GM18517 (cell line): Measurements from ENCODE around the gene PUDP.
"Not testable (repeated sequence)": the region's sequence is repeated elsewhere in the genome, so short reads cannot be mapped to it uniquely, and the experiment has no call there.

Experiments used
- ATAC-seq: cut with Tn5 transposase; IDR thresholded peaks from one replicate; pipeline ENCODE4 v1.9.1; 2021; ENCODE audit warnings: mild to moderate bottlenecking, moderate library complexity; ENCODE audit not compliant: unreplicated experiment

PUDP gene

GRCh38 chrX:7147978-7148854 lies at the start of gene PUDP:
PUDP (minus strand) TSS chrX:7148153; CDS start chrX:7148113, 40 bp downstream.
- ATAC-seq = peak; percentile 69

GRCh38 chrX:7194606-7195005 lies 46.7 kb upstream of the PUDP start:
- no peak for ATAC-seq

- ATAC-seq = no peak
Measured at GRCh38 chrX:7192871-7193270, 44.9 kb upstream of the PUDP start.

GRCh38 chrX:7191681-7192110 lies 43.7 kb upstream of the PUDP start:
- no peak for ATAC-seq

GRCh38 chrX:7190157-7190556 lies 42.2 kb upstream of the PUDP start:
- ATAC-seq = no peak

- no peak for ATAC-seq
Measured at GRCh38 chrX:7188672-7189071, 40.7 kb upstream of the PUDP start.

- no peak for ATAC-seq
Measured at GRCh38 chrX:7184816-7185215, 36.9 kb upstream of the PUDP start.

GRCh38 chrX:7179446-7179845 lies 31.5 kb upstream of the PUDP start:
- ATAC-seq = no peak

GRCh38 chrX:7178859-7179258 lies 30.9 kb upstream of the PUDP start:
- not testable (repeated sequence) for ATAC-seq

GRCh38 chrX:7170898-7171297 lies 22.9 kb upstream of the PUDP start:
- no peak for ATAC-seq

- ATAC-seq = no peak
Measured at GRCh38 chrX:7169627-7170026, 21.7 kb upstream of the PUDP start.

- ATAC-seq = no peak
Measured at GRCh38 chrX:7168371-7168770, 20.4 kb upstream of the PUDP start.

GRCh38 chrX:7164174-7164573 lies 16.2 kb upstream of the PUDP start:
- ATAC-seq = peak; percentile 59

GRCh38 chrX:7163146-7163677 lies 15.3 kb upstream of the PUDP start:
- ATAC-seq = no peak

- ATAC-seq = no peak
Measured at GRCh38 chrX:7159149-7159861, 11.4 kb upstream of the PUDP start.

- ATAC-seq = no peak
Measured at GRCh38 chrX:7158468-7158990, 10.6 kb upstream of the PUDP start.

- ATAC-seq = no peak
Measured at GRCh38 chrX:7156879-7157278, 8.9 kb upstream of the PUDP start.

- no peak for ATAC-seq
Measured at GRCh38 chrX:7155163-7155562, 7.2 kb upstream of the PUDP start.

- ATAC-seq = no peak
Measured at GRCh38 chrX:7154041-7154597, 6.2 kb upstream of the PUDP start.

GRCh38 chrX:7153231-7153630 lies 5.3 kb upstream of the PUDP start:
- ATAC-seq = no peak

- peak; percentile 22 for ATAC-seq
Measured at GRCh38 chrX:7149411-7149810, 1.5 kb upstream of the PUDP start.
